Activated effector memory CD4-positive, alpha-beta T cell treated with anti-CD3 and anti-CD28 coated beads, Interleukin-2, amount 50 U/mL, for 16 hours (primary cell): Measurements from ENCODE around the gene CNTNAP5.

Experiments
- DNase-seq: peaks from one replicate; pipeline ENCODE4 v3.0.0-alpha.2; 2020

Gene CNTNAP5

DNA sequence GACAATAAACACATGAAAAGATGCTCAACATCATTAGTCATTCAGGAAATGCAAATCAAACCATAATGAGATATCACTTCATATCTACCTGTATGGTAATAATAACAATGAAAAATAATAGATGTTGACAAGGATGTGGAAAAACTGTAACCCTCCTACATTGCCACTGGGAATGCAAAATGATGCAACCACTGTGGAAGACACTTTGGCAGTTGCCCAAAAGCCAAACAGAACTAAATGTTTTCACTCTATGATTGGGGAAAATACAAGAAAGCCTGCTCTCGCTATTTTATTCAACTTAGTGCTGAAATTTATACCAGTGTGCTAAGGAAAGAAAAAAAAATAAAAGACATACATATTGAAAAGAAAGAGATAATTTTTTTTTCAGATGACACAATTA, 934.5 kb downstream of the CNTNAP5 start:
- no peak for DNase-seq

DNA sequence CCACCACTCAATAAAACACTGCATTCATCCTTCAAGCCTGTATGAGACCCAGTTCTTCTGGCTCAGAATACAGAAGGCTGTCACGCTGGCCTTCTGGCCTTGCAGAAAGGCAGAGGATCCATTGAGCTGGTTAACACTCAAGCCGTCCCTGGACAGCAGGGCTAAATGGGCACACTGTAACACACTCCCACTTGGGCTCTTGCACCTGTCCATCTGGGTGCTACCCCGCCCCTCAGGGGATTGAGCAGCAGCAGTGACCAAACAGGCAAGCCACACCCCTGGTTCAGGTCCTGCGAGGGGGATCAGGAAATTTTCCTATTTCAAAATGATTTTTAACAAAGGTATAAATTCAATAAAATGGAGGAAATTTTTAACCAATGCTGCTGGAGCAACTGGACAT, 936.0 kb downstream of the CNTNAP5 start:
- no peak for DNase-seq
